Erythroblast (primary cell): ENCODE data around the gene FAM98A.

Source experiments
- GATA1 ChIP-seq: IDR thresholded peaks from 2 replicates; pipeline ENCODE4 v1.6.1; 2011; ENCODE audit warnings: low read depth, mild to moderate bottlenecking, control low read depth, low read length, moderate library complexity
- POLR2A ChIP-seq: IDR thresholded peaks from 2 replicates; pipeline ENCODE4 v1.6.1; 2011; ENCODE audit warnings: mild to moderate bottlenecking, low read length

- TF ChIP-seq POLR2A (no peak), GATA1 (no peak)
Measured at GRCh38 chr2:33606622-33607021, 7.5 kb upstream of the FAM98A start.
